Caco-2 (cell line): Measurements from ENCODE around the gene TMPRSS4. TPM values are rescaled to one million over a fixed set of nuclear protein-coding genes. Genes with fewer than 3 reads are reported as not detected.

Experiments
- BruUV-seq: library from RNA; stranded (reverse); fragments of 400-500 nt; replicated peaks from 2 replicates; lab custom pipeline; 2021; lab: Mats Ljungman, UMichigan
- CTCF ChIA-PET: fragments of 300-600 bp; sonication (Branson Sonifier 250); formaldehyde crosslinking; loops from one replicate; lab custom pipeline; 2022; ENCODE audit warnings: antibody characterized with exemption; lab: Charles Lee
- POLR2A ChIA-PET: fragments of 300-600 bp; sonication (Branson Sonifier 250); formaldehyde crosslinking; loops from one replicate; lab custom pipeline; 2022; ENCODE audit warnings: antibody characterized with exemption; lab: Charles Lee
- DNase-seq, 2 experiments: peaks; one replicate each; pipeline versions ENCODE4 v3.0.0 to v3.0.0-alpha.2; 2020 to 2022
- H3K27me3 ChIP-seq: replicated peaks from 2 replicates; pipeline ENCODE4 v1.6.0; 2011; ENCODE audit warnings: low read length; ENCODE audit not compliant: control insufficient read depth, insufficient read depth
- H3K36me3 ChIP-seq: 2 replicates; pipeline ENCODE4 v1.5.1; 2011; ENCODE audit warnings: low read length; ENCODE audit not compliant: control insufficient read depth, insufficient read depth
- H3K4me1 ChIP-seq: fragments of 250-450 bp; sonication (Bioruptor Pico); 2 replicates; pipeline ENCODE4 v1.5.1; 2020; ENCODE audit warnings: mild to moderate bottlenecking
- H3K4me3 ChIP-seq: 2 replicates; pipeline ENCODE4 v1.5.1; 2011; ENCODE audit warnings: low read depth, mild to moderate bottlenecking, control low read depth, low read length
- H3K9me3 ChIP-seq: fragments of 250-450 bp; sonication (Bioruptor Pico); 2 replicates; pipeline ENCODE4 v1.5.1; 2020; ENCODE audit warnings: mild to moderate bottlenecking, moderate library complexity
- H3K27ac Mint-ChIP-seq: one replicate; pipeline ENCODE4 v1.8.0; 2022; ENCODE audit warnings: mixed read lengths; ENCODE audit not compliant: unreplicated experiment
- H3K27me3 Mint-ChIP-seq: one replicate; pipeline ENCODE4 v1.8.0; 2022; ENCODE audit warnings: mixed read lengths; ENCODE audit not compliant: insufficient read depth, unreplicated experiment
- H3K36me3 Mint-ChIP-seq: one replicate; pipeline ENCODE4 v1.8.0; 2022; ENCODE audit warnings: mild to moderate bottlenecking, mixed read lengths; ENCODE audit not compliant: insufficient read depth, unreplicated experiment
- H3K4me1 Mint-ChIP-seq: one replicate; pipeline ENCODE4 v1.8.0; 2022; ENCODE audit warnings: low read depth, mixed read lengths; ENCODE audit not compliant: unreplicated experiment
- H3K4me3 Mint-ChIP-seq: one replicate; pipeline ENCODE4 v1.8.0; 2022; ENCODE audit warnings: mild to moderate bottlenecking, moderate library complexity, mixed read lengths; ENCODE audit not compliant: unreplicated experiment
- H3K9me3 Mint-ChIP-seq: one replicate; pipeline ENCODE4 v1.8.0; 2022; ENCODE audit warnings: mixed read lengths; ENCODE audit not compliant: unreplicated experiment
- CTCF ChIP-seq, 2 experiments: fragments of 200-600 bp in 1 of 2; IDR thresholded peaks; 1 replicate in 1 of 2; 2 replicates in 1 of 2; pipeline versions ENCODE4 v1.5.1 to v1.8.0; 2011 to 2022; ENCODE audit warnings: antibody characterized with exemption in 1 of 2, control low read depth in 1 of 2, inconsistent platforms in 1 of 2, low read depth in 1 of 2, low read length in 1 of 2, mild to moderate bottlenecking in 1 of 2, moderate library complexity in 1 of 2; ENCODE audit not compliant: insufficient read depth in 1 of 2, severe bottlenecking in 1 of 2, unreplicated experiment in 1 of 2
- intact Hi-C: fragments of 100-400 bp; cut with micrococcal nuclease; formaldehyde crosslinking; loops from one replicate; pipeline ENCODE4 v1.10.0; 2022; ENCODE audit not compliant: unreplicated experiment
- total RNA-seq: library from RNA; stranded (reverse); gene quantifications from 2 replicates; pipeline ENCODE4 v1.2.3, GENCODE V29; 2022

TMPRSS4 gene
- total RNA-seq, 1 experiment from 2014 or later = 86.4 TPM

- Mint-ChIP-seq H3K36me3 (no peaks in the 10 kb centered on the region), H3K27ac (no peak overlapping the region), H3K9me3 (no peaks in the 10 kb centered on the region), H3K4me3 (no peak overlapping the region), H3K27me3 (peaks cover 33% of the 10 kb centered on the region), H3K4me1 (no peaks in the 10 kb centered on the region)
- CTCF ChIA-PET = interaction anchor here (0.6 to 3.3 kb wide), 5 partner anchors 7 to 24 kb away, joined by 3 to 37 read pairs (median 3); no protein-coding TSS in a partner anchor
- H3K4me1 ChIP-seq = 0 out of 2 replicates have a peak, but pooled peaks cover 10% of the 10 kb centered on the region
- intact Hi-C loops = no loop called here
- no peaks in the 10 kb centered on the region for H3K9me3 ChIP-seq
- H3K36me3 ChIP-seq = no peaks in the 10 kb centered on the region
- no peak for DNase-seq
- BruUV-seq = no TSS peak
- POLR2A ChIA-PET = no interaction called here
- TF ChIP-seq CTCF (IDR thresholded peaks at IDR 0.05; ENCODE audit: insufficient read depth in 1 of 2, low read depth in 1 of 2, low read length in 1 of 2, severe bottlenecking in 1 of 2, unreplicated experiment in 1 of 2) = peak in 1 of 2 experiments; percentile 4
- H3K27me3 ChIP-seq = peaks cover 2% of the 10 kb centered on the region; the same call in 1 of the 2 replicates
- H3K4me3 ChIP-seq = no peak overlapping the region
These were observed 80.5 kb downstream of the TMPRSS4 start for GRCh38 chr11:118157186-118157895.

GRCh38 chr11:118161786-118162185 is 84.9 kb downstream of the TMPRSS4 start:
- intact Hi-C loops = no loop called here
- Mint-ChIP-seq H3K27ac (no peak overlapping the region), H3K36me3 (no peaks in the 10 kb centered on the region), H3K4me1 (peaks cover 8% of the 10 kb centered on the region), H3K27me3 (peaks cover 12% of the 10 kb centered on the region), H3K4me3 (no peak overlapping the region), H3K9me3 (no peaks in the 10 kb centered on the region)
- no peak for DNase-seq
- H3K27me3 ChIP-seq = no peaks in the 10 kb centered on the region; the same call in 1 of the 2 replicates
- no peaks in the 10 kb centered on the region for H3K36me3 ChIP-seq
- POLR2A ChIA-PET = no interaction called here
- H3K4me1 ChIP-seq = 0 out of 2 replicates have a peak, but pooled peaks cover 2% of the 10 kb centered on the region
- H3K4me3 ChIP-seq = no peak overlapping the region
- CTCF ChIA-PET = interaction anchor here (0.6 kb wide), 1 partner anchor 9 kb away, joined by 3 read pairs; the partner anchor contains the start of gene SCN4B
- BruUV-seq = no TSS peak
- no peaks in the 10 kb centered on the region for H3K9me3 ChIP-seq
- no peak for TF ChIP-seq CTCF (IDR thresholded peaks at IDR 0.05; ENCODE audit: insufficient read depth in 1 of 2, low read depth in 1 of 2, low read length in 1 of 2, severe bottlenecking in 1 of 2, unreplicated experiment in 1 of 2)

GRCh38 chr11:118162846-118163245 is 86.0 kb downstream of the TMPRSS4 start:
- DNase-seq = no peak
- H3K4me1 ChIP-seq = no peaks in the 10 kb centered on the region
- intact Hi-C loops = no loop called here
- no peak overlapping the region for H3K4me3 ChIP-seq
- Mint-ChIP-seq H3K27ac (no peak overlapping the region), H3K4me3 (no peak overlapping the region), H3K36me3 (no peaks in the 10 kb centered on the region), H3K9me3 (no peaks in the 10 kb centered on the region), H3K4me1 (peaks cover 8% of the 10 kb centered on the region), H3K27me3 (peaks cover 5% of the 10 kb centered on the region)
- no peaks in the 10 kb centered on the region for H3K36me3 ChIP-seq
- no peak for TF ChIP-seq CTCF (IDR thresholded peaks at IDR 0.05; ENCODE audit: insufficient read depth in 1 of 2, low read depth in 1 of 2, low read length in 1 of 2, severe bottlenecking in 1 of 2, unreplicated experiment in 1 of 2)
- no TSS peak for BruUV-seq
- POLR2A ChIA-PET = no interaction called here
- CTCF ChIA-PET = interaction anchor here (0.7 to 1.7 kb wide), 4 partner anchors 9 to 635 kb away, joined by 3 to 10 read pairs (median 3); no protein-coding TSS in a partner anchor
- no peaks in the 10 kb centered on the region for H3K9me3 ChIP-seq
- H3K27me3 ChIP-seq = no peaks in the 10 kb centered on the region
